Glomerular visceral epithelial cell (primary cell): ENCODE measurements around the gene FAM229A.

Source experiments
- DNase-seq: peaks from one replicate; pipeline ENCODE4 v3.0.0-alpha.2; 2016; ENCODE audit errors: extremely low spot score

Gene FAM229A

GRCh38 chr1:32349211-32349708, 13.0 kb downstream of the FAM229A start:
- DNase-seq: peak; percentile 59

GRCh38 chr1:32346532-32347157, 15.6 kb downstream of the FAM229A start:
- no peak for DNase-seq

DNA sequence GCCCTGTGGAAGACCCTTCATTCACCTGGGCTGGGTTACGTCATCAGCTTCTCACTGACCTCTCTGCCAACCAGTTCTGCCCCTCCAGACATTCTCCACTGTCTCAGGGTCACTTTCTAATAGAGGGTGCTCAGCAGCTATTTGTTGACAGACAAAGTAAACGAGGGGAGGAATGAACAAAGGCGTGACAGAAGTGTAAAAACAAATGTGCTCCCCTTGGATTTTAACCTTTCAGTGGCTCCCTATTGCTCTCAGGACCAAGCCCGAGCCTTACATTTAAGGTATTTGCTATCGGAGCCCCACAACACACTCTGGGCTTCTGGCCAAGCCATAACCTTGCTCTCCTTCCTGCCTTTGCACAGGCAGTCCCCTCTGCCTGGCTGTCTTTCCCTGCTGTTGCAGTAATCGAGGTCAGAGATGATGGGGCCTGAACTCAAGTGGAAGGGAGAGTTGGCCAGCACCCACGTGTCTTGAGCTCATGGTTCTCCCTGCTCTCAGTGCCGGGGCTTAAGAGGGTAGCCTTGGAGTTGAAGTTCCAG, 16.9 kb downstream of the FAM229A start:
- DNase-seq: peak; percentile 42

DNA sequence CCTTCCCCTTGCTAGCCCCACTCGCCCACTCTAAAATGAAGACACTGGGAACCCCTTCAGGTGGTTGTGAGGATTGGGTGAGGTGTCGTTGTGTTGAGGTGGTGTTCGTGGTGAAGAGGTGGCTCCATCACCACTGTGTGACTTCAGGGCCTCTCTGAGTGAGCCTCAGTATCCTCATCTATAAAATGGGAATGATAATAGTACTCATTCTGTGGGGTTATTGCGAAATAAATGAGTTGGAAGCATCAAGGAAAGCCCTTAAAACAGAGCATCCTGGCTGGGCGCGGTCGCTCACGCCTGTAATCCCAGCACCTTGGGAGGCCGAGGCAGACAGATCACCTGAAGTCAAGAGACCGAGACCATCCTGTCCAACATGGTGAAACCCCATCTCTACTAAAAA, 19.6 kb downstream of the FAM229A start:
- no peak for DNase-seq

DNA sequence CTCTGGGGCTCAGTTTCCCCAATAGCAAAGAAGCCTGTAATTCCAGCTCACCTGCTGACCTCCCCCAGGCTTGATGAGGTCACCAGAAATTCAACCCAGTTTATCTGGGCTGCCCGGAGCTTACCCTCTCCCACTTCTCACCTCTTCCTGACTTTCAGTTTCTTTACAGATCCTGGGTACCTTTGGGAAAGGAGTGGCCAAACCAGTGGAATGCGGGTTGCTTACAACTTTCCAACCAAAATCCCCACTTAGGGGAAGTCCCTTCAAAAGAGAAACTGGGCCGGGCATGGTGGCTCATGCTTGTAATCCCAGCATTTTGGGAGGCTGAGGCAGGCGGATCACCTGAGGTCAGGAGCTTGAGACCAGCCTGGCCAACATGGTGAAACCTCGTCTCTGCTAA, 20.3 kb downstream of the FAM229A start:
- DNase-seq: no peak

- no peak for DNase-seq
These were observed 21.0 kb downstream of the FAM229A start for GRCh38 chr1:32341186-32341757.

DNA sequence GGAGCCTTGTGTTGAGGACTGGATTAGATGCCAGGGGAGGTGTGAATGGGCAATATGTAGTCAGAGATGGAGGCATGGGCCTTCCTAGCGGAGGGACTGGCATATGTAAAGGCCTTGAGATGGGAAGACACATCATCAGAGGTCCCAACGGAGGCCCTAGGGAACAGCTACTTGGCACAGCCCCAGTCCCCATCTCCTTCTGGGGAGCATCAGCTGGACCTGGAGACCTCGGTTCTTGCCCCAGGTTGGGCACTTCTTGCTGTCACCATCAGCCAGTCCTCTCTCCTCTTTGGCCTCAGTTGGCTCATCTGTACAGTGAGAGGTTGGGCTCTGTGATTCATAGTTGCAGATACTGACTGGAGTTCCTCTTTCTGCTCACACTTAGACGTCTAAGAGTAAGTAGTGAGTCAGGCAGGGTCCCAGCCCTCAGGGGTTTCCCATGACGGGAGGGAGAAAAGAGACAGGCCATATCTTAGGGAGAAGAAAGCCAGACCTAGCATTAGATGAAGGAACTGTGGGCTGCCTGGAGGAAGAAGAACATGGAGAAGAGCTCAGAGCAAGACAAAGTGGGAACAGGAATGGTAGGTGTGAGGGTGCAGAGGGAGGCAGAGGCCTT, 22.8 kb downstream of the FAM229A start:
- no peak for DNase-seq

DNA sequence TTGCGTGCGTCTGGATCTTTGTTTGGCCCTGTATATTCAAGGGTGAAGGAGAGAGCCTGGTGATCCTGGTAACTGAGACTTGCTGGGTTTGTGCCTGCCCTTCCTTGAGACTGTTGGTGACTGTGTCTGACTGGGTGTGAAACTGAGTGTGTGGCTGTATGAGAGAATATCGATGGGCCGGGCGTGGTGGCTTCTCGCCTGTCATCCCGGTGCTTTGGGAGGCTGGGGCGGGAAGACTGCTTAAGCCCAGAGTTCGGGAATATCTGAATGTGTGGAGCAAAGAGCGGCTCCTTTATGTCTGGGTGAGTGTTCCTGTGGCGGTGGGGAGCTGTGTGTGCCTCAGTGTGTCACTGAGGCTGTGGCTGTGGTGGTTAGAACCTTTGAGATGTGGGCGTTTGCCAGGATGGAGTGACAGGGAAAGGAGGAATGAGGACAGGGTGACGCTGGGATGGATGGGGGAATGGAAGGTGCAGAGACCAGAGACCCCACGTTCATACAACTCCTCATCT, 23.6 kb downstream of the FAM229A start:
- no peak for DNase-seq

DNA sequence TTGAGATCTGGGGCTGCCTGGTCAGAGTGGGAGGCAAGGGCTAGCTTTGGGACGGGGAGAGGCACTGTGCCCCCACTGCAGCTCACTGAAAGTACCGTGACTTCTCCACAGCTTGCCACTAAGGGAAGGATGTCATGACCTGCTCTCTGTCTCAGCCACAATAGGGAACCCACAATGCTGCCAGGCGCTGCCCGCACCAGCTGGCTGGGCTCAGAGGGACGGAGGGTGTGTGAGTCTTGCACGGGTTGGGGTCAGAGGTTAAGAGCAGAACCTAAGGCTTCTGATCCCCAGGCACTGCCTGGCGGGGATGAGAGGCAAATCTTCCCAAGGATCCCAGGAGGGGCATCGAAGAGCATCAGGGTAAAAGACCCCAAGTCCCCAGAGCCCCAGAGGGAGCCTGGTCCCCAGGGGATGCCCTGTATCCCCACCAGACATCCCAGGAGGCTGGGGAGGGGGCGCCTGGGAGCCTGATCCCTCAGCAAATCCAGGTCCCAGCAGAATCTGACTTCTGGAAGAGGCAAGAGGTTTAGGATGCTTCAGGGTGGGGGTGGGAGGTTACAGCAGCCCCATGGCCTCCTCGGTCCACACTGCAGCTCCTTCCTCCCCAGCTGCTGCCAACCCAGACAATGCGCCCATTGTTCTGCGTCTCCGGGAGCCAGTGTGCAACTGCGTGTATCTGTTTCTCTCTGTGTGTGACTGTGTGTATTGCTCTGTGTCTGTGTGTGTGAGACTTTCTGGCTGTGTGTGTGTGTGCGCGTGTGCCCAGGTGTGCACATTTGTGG, 24.2 kb downstream of the FAM229A start:
- DNase-seq: no peak

DNA sequence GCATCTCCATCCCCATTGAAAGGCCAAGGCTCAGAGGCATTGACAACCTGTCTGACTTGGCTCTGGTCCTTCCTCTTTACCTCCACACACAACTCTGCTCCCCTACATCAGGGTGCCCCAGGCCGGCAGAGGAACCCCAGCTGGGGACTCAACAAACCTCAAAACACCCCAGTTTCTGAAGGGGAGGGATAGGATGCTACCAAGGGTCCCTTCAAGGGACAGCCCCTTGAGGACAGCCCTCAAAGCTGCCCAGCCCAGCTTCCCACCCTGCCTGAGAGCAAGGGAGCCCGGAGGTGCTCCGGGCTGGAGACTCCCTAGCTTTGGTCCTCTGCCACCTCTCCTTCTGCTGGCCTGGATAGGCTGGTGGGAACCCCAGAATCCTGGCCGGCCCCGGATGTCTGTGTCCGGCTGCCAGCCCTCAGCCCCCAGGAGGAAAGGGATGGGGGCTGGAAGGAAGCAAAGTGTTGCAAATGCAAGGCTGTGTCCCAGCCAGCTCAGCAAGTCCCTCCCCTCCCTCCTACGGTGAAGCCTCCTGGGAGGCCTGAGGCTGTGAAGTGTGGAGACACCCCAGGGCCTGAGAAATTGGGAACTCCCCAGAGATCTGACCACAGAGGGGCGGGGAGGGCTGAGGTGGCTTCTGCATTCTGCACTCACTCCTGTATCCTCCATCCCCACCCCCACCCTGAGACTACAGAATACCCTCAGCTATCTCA, 25.2 kb downstream of the FAM229A start:
- DNase-seq: peak; percentile 89

GRCh38 chr1:32336591-32336932, 25.7 kb downstream of the FAM229A start:
- DNase-seq: no peak

- peak; percentile 87 for DNase-seq
These were observed 26.3 kb downstream of the FAM229A start, which contains the start of gene MARCKSL1 for GRCh38 chr1:32335790-32336590. TSS of gene MARCKSL1 (minus strand) at chr1:32336233. CDS start at chr1:32336033, 200 bp downstream.

GRCh38 chr1:32335535-32335789, 26.8 kb downstream of the FAM229A start:
- no peak for DNase-seq

DNA sequence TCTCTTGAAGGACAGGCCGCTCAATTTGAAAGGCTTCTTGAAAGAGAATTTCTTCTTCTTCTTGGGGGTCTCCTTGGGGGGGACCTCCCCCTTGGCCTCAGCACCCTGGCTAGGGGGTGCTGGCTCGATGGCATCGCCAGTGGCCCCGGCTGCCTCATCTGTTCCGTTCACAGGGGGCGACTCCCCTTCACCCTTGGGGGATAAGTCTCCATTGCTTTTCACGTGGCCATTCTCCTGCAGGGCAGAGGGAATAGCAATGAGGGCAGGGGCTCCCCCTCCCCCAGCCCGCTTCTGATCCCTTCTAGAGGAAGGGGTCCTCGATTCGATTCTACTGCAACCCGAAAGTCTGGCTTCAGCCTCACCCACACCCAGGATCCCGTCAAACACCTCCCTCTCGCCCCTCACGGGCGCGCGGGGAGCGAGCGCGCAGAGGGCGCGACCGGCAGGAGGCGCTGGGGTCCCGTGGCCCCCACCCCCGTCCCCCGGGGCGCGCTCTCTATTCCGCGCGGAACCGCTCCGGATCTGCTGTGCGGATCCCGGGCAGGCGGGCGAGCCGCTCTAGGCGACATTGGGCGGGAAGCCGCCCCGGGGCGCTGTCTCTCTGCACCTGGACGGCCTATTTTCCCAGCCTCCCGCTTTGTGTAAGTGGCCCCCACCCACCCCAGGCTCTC, 27.3 kb downstream of the FAM229A start:
- peak; percentile 62 for DNase-seq

DNA sequence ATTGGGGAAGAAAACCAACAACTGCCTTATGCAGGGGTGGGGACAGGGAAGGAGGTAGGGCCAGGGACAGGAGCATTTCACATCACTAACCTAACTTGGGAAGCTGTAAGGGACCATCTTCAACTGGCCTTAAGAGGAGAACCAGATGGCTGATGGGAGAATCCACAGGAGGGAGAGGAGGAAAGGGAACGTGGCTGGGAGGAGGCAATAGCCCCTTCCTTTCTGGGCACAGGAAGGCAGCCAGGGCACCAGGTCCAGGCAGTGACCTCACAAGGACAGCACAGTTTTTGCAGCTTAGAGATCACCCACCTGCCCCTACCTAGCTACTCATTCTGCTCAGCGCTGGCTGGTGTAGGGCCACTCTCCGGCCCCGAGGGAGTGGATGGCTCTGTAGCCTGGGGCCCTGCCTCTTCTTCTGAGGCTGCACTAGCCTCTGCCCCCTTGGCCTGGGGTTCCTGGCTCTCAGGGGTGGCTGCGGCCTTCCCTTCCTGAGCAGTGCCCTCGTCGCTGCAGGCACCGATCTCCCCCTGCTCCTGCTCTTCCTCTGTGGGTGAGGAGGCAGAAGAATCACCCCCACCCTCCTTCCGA, 27.9 kb downstream of the FAM229A start:
- no peak for DNase-seq

- DNase-seq: no peak
These were observed 28.9 kb downstream of the FAM229A start for GRCh38 chr1:32333251-32333963.

- no peak for DNase-seq
These were observed 29.8 kb downstream of the FAM229A start for GRCh38 chr1:32332290-32333079.

- DNase-seq: no peak
These were observed 30.7 kb downstream of the FAM229A start for GRCh38 chr1:32331549-32331948.
